Astrocyte of the cerebellum (primary cell): Measurements from ENCODE around the gene ESYT1.

Experiments
- DNase-seq: peaks from one replicate; pipeline ENCODE4 v3.0.0-alpha.2; 2011; ENCODE audit warnings: low read depth
- H3K4me3 ChIP-seq: 2 replicates; pipeline ENCODE4 v1.5.1; 2011; ENCODE audit warnings: mild to moderate bottlenecking, low read depth, low read length, moderate library complexity
- in situ Hi-C: cut with HindIII; loops from 2 replicates; pipeline ENCODE4 v1.10.0; 2017; ENCODE audit warnings: low sequenced_read_pairs
- TF ChIP-seq, protein P1 (sequence below): IDR thresholded peaks from 2 replicates; pipeline ENCODE4 v1.5.1; 2012; ENCODE audit warnings: low read length, low read depth, moderate library complexity, mild to moderate bottlenecking; ENCODE audit errors: missing control alignments

The ESYT1 gene

DNA sequence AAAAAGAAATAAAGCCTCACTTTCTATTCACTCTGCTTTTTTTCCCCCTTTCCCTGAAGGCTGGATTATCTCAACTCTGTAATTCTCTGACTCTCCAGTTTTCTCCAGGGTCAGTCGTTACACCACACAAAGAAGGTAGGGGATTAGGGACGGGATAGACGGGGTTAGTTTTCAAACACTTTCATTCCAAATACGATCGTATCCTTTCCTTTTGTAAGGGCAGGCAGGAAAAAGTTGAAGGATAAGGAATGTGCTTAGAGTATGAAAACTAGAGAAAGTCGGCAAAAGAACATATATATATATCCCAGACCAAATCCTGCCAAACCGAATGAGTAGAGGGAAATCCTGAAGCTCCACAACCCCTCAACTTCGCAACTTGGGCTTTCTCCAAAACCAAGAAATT, 581 bp upstream of the ESYT1 start:
- TF ChIP-seq, protein P1, sequence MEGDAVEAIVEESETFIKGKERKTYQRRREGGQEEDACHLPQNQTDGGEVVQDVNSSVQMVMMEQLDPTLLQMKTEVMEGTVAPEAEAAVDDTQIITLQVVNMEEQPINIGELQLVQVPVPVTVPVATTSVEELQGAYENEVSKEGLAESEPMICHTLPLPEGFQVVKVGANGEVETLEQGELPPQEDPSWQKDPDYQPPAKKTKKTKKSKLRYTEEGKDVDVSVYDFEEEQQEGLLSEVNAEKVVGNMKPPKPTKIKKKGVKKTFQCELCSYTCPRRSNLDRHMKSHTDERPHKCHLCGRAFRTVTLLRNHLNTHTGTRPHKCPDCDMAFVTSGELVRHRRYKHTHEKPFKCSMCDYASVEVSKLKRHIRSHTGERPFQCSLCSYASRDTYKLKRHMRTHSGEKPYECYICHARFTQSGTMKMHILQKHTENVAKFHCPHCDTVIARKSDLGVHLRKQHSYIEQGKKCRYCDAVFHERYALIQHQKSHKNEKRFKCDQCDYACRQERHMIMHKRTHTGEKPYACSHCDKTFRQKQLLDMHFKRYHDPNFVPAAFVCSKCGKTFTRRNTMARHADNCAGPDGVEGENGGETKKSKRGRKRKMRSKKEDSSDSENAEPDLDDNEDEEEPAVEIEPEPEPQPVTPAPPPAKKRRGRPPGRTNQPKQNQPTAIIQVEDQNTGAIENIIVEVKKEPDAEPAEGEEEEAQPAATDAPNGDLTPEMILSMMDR, result no peak
- H3K4me3 ChIP-seq, result peak overlapping the region; percentile 38
- DNase-seq, result no peak
- in situ Hi-C loops, result loop anchor here (5.0 to 10.0 kb wide), 2 partner anchors 47 to 95 kb away; partner anchors contain the start of genes NABP2 and RNF41

DNA sequence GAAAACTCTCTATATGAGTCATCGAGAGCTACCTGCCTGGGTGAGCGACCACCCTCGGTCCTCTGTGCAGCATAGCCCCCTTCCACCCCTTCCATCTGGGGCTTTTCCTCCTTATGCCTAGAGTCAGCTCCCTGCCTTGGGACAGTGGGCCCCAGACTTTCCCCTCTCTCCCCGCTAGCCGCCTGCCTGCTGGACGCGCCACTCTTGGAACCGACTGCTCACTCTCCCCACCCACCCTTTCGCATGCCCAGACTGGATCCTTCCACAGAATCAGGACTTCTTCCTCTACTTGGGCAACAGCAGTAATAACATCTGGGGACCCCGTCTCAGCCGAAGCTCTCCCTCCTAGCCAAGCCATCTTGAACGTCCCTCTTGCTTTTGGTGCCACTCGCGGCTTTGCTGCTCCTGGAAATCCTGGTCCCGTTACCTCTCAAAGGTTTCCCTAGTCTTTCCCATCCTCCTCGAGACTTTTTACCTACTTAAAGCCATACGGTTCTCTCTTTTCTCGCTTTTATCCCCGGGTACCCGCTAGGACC, 671 bp downstream of the ESYT1 start:
- TF ChIP-seq, protein P1, result no peak
- DNase-seq, result no peak
- in situ Hi-C loops, result loop anchor here (5.0 to 10.0 kb wide), 2 partner anchors 46 to 94 kb away; partner anchors contain the start of genes NABP2 and RNF41
- peak overlapping the region; percentile 92 for H3K4me3 ChIP-seq

DNA sequence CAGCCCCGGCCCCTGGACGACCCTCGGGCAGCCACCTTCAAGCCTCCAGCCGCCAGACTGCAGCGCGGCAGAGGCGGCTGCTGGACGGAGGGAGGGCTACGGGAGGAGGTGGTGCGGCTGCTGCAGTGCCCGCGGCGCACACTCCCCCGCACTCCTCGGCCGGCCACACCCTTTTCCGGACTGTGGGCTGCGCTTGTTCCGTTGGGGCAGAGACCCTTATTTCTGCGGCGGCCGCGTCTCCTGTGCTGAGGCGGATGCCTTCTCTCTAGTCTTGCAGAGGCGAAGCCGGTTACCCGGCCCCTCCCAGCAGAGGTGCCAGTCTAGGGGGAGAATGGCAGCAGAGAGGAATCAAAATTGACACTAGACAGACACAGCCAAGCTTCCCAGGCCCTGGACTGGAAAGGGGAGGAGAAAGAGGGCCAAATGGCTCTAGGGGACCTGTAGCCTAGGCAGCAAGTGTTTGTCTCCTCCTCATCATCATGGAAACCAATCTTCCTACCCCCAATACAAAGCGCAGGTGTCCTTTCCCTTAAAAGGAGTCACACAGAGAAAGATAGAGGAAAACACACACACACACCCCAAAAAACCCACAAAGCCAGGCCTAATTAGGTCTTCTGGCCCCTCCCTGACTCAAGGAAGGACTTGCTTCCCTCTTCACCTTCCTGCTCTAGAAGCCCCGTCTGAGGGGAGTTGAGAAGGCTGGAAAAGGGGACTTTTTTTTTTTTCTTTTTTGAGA, 1.3 kb downstream of the ESYT1 start:
- TF ChIP-seq, protein P1, result no peak
- peak overlapping the region; percentile 92 for H3K4me3 ChIP-seq
- in situ Hi-C loops, result loop anchor here (5.0 to 10.0 kb wide), 2 partner anchors 45 to 93 kb away; partner anchors contain the start of genes NABP2 and RNF41
- DNase-seq, result no peak

DNA sequence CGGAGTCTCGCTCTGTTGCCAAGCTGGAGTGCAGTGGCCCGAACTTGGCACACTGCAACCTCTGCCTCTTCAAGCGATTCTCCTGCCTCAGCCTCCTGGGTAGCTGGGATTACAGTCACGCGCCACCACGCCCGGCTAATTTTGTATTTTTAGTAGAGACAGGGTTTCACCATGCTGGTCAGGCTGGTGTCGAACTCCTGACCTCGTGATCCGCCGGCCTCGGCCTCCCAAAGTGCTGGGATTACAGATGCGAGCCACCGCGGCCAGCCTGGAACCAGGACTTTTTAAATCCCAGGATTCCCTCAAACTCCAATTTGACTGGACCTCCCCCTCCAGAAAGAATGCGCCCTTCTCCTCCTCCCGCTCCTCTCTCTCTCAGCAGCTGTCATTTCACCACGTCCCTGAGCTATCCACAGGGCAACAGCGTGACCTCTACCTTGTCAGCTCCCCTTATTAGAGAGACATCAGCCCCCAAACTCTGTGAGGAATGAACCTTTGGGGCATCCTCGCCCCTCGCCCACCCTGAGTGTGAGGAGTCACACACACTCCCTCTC, 2.0 kb downstream of the ESYT1 start:
- peak overlapping the region; percentile 92 for H3K4me3 ChIP-seq
- in situ Hi-C loops, result loop anchor here (5.0 to 10.0 kb wide), 2 partner anchors 45 to 92 kb away; partner anchors contain the start of genes NABP2 and RNF41
- DNase-seq, result no peak
- TF ChIP-seq, protein P1, result no peak

DNA sequence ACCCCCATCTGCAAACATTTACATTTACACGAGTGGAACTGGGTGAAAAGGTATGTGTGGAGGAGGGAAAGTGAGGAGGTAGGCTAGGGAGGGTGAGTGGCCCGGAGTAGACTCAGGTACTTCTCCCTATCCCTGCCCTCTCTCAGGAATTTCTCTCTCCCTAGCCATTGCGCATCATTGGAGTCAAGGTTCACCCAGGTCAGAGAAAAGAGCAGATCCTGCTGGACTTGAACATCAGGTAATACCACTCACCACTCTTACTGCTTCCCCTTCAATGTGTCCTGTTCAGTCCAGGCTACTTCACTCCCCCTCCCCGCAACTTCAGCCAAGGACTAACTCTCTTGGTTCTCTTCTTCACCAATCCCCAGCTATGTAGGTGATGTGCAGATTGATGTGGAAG, 2.8 kb downstream of the ESYT1 start:
- no peak overlapping the region for H3K4me3 ChIP-seq
- TF ChIP-seq, protein P1, result no peak
- no peak for DNase-seq
- in situ Hi-C loops, result no loop called here

DNA sequence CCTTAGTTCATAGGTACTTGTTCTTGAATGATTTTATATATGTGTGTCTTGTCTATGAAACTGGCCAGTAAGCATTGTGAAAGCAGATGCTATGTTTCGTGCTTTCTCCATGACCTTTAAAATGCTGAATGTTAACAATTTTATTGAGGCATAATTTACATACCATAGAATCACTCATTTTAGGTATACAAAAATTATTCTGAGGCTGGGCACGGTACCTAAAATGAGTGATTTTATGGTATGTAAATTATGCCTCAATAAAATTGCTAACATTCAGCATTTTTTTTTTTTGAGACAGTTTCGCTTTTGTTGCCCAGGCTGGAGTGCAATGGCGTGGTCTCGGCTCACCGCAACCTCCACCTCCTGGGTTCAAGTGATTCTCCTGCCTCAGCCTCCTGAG, 6.8 kb downstream of the ESYT1 start:
- DNase-seq, result no peak
- H3K4me3 ChIP-seq, result no peak overlapping the region
- TF ChIP-seq, protein P1, result no peak
- in situ Hi-C loops, result no loop called here
